Dedifferentiated amniotic fluid mesenchymal stem cell (primary cell): ENCODE results near the gene C19orf12.
"Not testable (repeated sequence)": the region's sequence is repeated elsewhere in the genome, so short reads cannot be mapped to it uniquely, and the experiment has no call there.

Experiments
- DNase-seq: peaks from one replicate; pipeline ENCODE4 v3.0.0-alpha.2; 2016; ENCODE audit errors: extremely low spot score

C19orf12 gene

DNA sequence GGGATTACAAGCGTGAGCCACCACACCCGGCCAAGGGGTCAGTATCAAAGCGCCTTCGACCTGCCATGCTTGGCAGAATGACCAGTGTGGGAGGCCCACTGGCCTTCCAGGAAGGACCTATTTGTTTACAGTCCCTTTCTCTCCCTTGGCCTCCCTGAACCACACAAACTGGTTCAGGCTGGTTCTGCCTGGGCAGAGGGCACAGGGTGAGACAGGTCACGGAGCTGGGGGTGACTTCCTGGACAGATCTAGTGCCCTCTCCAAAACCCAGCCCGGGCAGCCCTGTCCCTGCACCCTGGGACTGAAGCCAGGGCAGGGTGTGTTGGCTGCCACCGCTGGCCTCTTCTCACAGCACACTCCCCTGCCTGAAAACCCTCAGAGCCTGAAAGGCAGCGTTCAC, 38.5 kb downstream of the C19orf12 start:
- no peak for DNase-seq

DNA sequence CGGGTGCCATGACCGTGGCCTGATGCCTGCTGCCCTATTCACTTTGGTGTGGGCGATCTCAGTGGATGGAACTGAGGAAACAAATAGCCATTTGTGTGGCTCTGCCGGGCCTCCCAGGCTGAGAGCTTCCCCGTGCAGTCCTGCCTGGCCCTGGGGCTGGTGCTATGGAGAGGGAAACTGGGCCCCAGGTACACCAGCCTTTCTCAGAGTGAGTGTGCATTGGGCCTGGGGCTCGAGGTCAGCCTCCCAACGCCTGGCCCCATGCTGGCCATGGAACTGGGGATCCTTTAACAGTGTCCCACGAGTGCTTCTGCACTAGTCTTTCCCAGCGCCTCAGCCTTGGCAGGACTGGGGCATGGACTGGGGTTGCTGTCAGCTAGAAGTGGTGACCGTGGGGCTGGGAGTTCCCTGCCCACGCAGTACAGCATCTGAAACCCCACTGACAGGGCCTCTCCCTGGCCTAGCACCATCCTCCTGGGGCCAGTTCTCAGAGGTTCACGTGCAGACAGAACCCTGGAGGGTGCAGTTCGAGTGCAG, 39.3 kb downstream of the C19orf12 start:
- no peak for DNase-seq

DNA sequence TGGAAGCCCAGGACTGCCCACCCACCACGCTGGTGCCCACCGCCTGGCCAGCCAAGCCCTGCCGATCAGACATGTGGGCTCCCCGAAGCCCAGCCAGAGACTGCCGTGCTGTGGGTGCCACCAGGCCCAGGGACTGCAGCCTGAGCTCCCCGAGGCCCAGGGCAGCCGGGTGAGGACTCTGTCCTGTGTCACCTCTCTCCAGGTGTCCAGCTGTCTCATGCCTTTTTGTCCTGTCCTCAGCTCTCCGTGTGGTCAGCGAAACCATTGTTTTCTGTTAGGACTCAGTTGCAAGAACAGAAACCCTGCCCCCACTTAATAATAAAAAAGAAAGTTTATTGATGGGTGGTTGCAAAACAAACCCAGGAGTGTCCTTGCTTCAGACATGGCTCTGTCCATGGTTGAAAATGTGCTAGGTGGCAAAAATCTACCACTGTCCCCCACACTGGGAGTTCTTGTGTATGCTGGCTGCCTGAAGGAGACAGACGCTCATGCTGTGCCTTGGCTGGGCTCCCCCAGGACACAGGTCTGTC, 39.9 kb downstream of the C19orf12 start:
- no peak for DNase-seq

DNA sequence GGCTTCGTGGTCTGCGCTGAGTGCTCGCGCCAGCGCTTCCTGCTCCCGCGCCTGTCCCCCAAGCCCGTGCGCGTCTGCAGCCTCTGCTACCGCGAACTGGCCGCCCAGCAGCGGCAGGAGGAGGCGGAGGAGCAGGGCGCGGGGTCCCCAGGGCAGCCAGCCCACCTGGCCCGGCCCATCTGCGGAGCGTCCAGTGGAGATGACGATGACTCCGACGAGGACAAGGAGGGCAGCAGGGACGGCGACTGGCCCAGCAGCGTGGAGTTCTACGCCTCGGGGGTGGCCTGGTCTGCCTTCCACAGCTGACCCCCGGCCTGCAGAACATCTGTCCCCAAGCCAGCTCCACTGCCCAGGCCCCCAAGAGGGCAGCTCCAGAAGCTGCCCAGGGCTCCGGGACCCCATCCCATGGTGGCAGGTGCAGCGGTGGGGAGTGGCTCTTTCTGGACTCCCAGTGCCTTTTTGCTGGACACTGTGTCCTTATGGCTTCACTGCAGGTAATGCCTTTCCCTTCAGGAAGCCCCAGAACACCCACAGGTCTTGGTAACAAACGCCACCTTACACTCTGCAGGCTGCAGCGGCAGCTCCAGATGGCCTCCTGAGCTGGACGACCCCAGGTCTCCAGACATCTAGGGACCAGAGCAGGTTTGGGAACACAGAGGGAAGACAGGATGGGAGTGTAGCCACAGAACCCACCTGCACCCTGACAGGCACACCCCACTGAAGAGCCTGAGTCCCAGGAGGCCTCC, 40.5 kb downstream of the C19orf12 start:
- DNase-seq: no peak

- DNase-seq: no peak
Observed at GRCh38 chr19:29673451-29674371, 41.4 kb downstream of the C19orf12 start.

- no peak for DNase-seq
Observed at GRCh38 chr19:29672933-29673336, 42.1 kb downstream of the C19orf12 start.

DNA sequence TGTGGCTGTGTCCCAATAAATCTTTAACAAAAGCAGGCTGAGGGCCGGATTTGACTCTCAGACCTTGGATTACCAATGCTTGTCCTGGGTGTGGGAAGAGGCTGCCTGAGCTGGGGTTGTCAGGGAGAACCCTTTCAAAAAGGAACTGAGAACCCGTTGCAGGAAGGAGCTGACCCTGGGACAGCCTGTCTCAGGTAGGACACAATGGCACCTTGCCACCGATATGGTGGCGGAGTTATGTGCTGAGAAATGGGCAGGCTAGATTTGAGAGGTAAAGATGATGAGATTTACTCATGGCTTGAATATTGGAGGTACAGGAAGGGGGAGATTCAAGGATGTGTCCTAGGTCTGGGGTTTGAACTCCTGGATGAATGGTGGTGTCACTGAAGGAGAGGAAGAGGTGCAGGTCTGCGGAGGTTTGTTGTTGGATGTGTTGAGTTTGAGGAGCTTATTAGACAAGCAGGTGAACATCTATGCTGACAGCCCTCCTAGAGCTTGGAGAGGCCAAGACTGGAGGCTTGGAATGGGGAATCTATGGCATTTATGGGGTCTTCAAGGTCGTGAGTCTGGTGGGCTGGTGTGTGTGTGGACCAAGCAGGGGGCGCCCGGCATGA, 42.6 kb downstream of the C19orf12 start:
- DNase-seq: no peak

DNA sequence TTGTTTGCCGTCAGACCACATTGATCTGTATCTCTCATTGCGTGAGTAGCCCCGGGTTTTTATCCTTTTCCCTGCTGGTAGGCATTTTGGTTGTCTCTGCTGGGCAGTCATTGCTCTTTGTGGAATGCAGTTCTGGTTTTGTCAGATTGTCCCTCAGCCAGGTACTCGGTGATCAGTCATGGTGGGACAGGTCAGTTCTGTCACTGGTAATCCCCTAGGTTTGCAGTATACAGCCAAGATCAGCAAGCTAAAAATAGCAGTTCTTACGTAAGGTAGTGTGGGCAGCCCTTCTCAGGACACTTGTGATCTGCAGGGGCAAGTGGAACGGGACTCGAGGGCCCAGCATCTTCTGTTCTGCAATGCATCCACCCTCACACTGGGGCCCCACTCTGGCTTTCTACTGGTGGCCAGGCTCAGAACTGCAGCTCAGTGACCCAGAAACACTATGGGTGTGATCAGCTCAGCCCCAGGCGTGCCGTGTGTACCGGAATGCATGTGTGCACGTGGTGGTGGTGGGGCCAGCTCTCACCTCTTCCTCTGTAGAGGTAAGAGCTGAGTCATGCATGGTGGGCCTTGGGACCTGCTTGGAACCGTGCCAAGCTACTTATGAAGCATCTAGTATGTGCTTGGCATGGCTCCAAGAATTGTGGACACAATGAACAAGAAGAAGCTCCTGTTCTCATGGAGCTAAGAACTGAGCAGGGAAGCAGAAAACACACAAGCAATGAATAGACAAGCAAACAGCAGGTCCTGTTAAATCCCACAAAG, 43.5 kb downstream of the C19orf12 start:
- no peak for DNase-seq

- not testable (repeated sequence) for DNase-seq
Observed at GRCh38 chr19:29671026-29671392, 44.1 kb downstream of the C19orf12 start.

GRCh38 chr19:29670255-29670654, 44.8 kb downstream of the C19orf12 start:
- no peak for DNase-seq

- no peak for DNase-seq
Observed at GRCh38 chr19:29668746-29669609, 46.1 kb downstream of the C19orf12 start.

GRCh38 chr19:29667901-29668341, 47.1 kb downstream of the C19orf12 start:
- no peak for DNase-seq

- DNase-seq: no peak
Observed at GRCh38 chr19:29667387-29667783, 47.7 kb downstream of the C19orf12 start.

DNA sequence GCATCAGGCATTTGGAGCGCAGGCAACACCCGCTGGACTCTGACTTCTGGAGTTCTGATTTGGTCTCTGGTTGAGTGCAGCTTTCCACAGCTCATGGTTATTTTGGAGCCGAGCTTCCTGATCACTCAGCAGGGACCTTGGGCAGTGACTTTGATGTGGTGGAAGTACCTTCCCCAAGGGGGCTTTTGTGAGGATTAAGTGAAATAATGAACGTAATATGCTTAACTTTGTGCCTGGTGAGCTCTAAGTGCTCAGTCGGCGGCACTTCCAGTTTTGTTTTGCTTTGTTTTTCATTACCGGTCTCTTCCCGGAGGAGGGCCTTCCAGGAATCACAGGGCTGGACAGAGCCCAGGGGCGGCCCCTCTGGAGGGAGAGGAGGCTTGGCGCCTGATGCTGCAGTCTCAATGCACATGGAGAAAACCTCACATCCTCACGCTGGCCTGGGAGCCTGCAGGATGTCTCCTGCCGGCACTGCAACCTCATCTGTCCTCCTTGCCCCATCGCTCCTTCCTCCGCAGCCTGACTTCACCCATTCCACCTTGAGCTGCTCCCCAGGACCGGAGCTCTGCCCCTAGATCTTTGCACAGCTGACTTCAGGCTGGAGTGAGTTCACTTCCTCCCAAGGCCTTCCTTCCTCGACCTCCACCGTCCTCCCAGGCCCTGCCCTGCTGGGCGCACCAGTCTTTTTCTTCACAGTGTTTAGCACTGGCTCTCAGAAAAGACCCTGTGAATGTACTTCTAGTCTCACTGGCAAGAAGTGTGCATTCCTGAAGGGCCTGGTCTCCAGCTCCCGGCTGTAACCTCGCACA, 48.3 kb downstream of the C19orf12 start:
- peak; percentile 52 for DNase-seq

DNA sequence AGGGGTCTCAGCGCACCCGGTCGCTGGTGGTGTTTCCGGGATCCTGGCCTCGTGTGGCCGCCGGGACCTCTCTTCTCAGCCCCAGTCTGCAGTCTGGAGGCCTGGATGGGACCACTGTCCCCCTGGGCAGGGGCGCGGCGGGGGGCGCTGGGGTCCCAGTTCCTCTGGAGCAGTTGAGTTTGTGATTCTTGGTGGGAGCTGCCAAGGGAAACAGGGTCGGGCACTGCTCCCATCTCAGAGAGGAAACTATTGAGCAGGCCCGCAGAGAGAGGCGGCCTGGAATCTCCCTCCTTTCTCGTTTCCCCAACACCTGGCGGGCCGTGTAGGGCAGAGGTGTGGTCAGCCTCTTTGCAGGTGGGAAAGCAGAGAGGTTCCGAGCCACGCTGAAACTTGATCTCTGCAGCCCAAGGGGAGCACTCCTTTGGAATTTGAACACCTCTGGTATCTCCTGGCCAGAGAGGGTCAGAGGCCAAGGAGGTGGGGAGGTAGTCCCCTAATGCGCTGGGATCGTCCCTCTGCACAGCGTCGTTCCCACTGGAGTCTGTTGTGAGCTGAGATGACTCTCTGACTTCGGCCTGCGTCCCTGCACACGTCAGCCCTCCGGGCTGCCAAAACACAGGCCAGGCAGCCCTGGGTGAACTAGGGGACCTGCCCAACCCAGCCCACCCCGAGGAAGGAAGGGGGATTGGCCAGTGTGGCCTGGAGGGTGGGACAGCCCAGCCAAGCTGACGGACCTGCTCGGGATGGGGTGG, 49.1 kb downstream of the C19orf12 start:
- DNase-seq: no peak

DNA sequence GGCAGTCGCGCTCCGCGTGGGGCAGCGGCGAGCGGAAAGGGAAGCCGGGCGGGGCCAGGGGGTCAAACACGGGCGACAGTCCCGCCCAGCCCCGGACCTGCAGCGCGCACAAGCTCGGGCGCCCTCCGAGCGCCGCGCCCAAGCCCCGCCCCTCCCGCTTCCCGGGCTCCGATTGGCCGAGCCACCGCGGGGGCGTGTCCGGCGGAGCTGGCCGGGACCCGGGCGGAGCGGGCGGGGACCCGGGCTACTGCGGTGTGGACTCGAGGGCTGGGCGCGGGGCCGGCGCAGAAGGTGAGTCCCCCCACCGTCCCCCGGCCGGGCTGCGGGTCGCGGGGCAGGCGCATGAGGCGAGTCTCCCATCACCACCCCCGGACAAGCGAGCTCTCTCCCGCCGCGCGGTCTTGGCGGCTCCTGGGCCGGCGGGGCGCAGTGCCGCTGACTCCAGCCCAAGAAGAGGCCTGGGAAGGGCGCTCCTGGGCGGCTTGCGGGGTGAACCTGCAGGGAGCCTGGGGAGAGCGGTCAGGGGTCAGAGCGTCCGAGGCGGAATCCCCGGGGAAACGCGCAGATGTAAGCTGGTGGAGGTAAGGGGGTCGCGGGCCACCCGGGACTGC, 49.7 kb downstream of the C19orf12 start, which contains the start of gene PLEKHF1:
Gene PLEKHF1, plus strand, starts transcription at position 247 of the 611 bp plus-strand sequence. CDS start 8,379 bp downstream, outside the sequence.
- peak; percentile 49 for DNase-seq

GRCh38 chr19:29664753-29665214, 50.3 kb downstream of the C19orf12 start:
- no peak for DNase-seq
